HepG2 (cell line): ENCODE results near the gene SP5. TPM values are rescaled to one million over a fixed set of nuclear protein-coding genes. Genes with fewer than 3 reads are reported as not detected.

Experiments used
- ATAC-seq: fragments of 200-7000 bp; cut with Tn5 transposase; 3 replicates; pipeline ENCODE4 v1.9.1; 2020; ENCODE audit warnings: mild to moderate bottlenecking, moderate library complexity
- BruUV-seq: library from RNA; stranded (reverse); fragments of 400-500 nt; replicated peaks from 2 replicates; lab custom pipeline; 2021; lab: Mats Ljungman, UMichigan
- CTCF ChIA-PET: fragments of 300-600 bp; formaldehyde crosslinking; extraction: SDS; loops from one replicate; lab custom pipeline; 2021; ENCODE audit warnings: low total read pairs, inconsistent platforms, low intra/inter-chr PET ratio; lab: Yijun Ruan, JAX
- POLR2A ChIA-PET: fragments of 350-600 bp; sonication (Branson Sonifier 250); formaldehyde crosslinking; loops from one replicate; lab custom pipeline; 2020; ENCODE audit warnings: antibody characterized with exemption, inconsistent platforms; lab: Yijun Ruan, JAX
- DNase-seq: peaks from one replicate; pipeline ENCODE4 v3.0.0-alpha.2; 2015; ENCODE audit warnings: low spot score
- FAIRE-seq: peaks from 3 replicates; lab custom pipeline; 2011; peaks lifted over from hg19 to GRCh38; lab: Jason Lieb, UNC
- H2AFZ ChIP-seq: one replicate; pipeline ENCODE4 v1.6.1; 2011; ENCODE audit warnings: low read length, inconsistent platforms
- H3K27ac ChIP-seq: fragments of 300-600 bp; 3 replicates; pipeline ENCODE4 v1.8.0; 2011; ENCODE audit warnings: mixed run types, mild to moderate bottlenecking, mixed read lengths, low read length, inconsistent platforms; ENCODE audit not compliant: insufficient read depth; ENCODE audit errors: extremely low read length
- H3K27me3 ChIP-seq, 2 experiments: fragments of 200-600 bp in 1 of 2; 2 replicates in 1 of 2; 3 replicates in 1 of 2; pipeline versions ENCODE4 v1.6.0 to v1.8.0; 2011; ENCODE audit warnings: low read length in 2 of 2, mild to moderate bottlenecking in 2 of 2, moderate library complexity in 2 of 2, inconsistent platforms in 1 of 2; ENCODE audit not compliant: insufficient read depth in 2 of 2, control insufficient read depth in 1 of 2
- H3K36me3 ChIP-seq, 2 experiments: fragments of 200-600 bp in 1 of 2; replicated peaks in 1 of 2; 2 replicates in 1 of 2; 3 replicates in 1 of 2; pipeline versions ENCODE4 v1.5.1 to v1.8.0; 2011; ENCODE audit warnings: low read length in 2 of 2, inconsistent platforms in 1 of 2; ENCODE audit not compliant: insufficient read depth in 2 of 2, control insufficient read depth in 1 of 2
- H3K4me1 ChIP-seq: 2 replicates; pipeline ENCODE4 v1.5.1; 2012; ENCODE audit warnings: low read length, inconsistent platforms; ENCODE audit not compliant: insufficient read depth
- H3K4me2 ChIP-seq: 2 replicates; pipeline ENCODE4 v1.6.0; 2011; ENCODE audit warnings: low read depth, low read length, inconsistent platforms
- H3K4me3 ChIP-seq, 3 experiments: fragments of 200-600 bp in 1 of 3; sonication (generic), shearing (Covaris generic) in 1 of 3; replicated peaks in 1 of 3; 2 replicates each; pipeline ENCODE4 v1.5.1; 2011 to 2016; ENCODE audit warnings: low read length in 3 of 3, inconsistent platforms in 2 of 3, low read depth in 2 of 3, mild to moderate bottlenecking in 2 of 3, control low read depth in 1 of 3, mixed read lengths in 1 of 3; ENCODE audit not compliant: insufficient read depth in 1 of 3
- H3K79me2 ChIP-seq: one replicate; pipeline ENCODE4 v1.6.1; 2011; ENCODE audit warnings: low read length, inconsistent platforms; ENCODE audit not compliant: insufficient read depth
- H3K9ac ChIP-seq: 2 replicates; pipeline ENCODE4 v1.6.0; 2011; ENCODE audit warnings: mild to moderate bottlenecking, low read depth, low read length, inconsistent platforms; ENCODE audit not compliant: insufficient read depth
- H3K9me3 ChIP-seq: 2 replicates; pipeline ENCODE4 v1.5.1; 2012; ENCODE audit warnings: mild to moderate bottlenecking, low read length
- H4K20me1 ChIP-seq: 2 replicates; pipeline ENCODE4 v1.6.0; 2011; ENCODE audit warnings: inconsistent platforms, mild to moderate bottlenecking, low read length, moderate library complexity; ENCODE audit not compliant: insufficient read depth
- GATA4 ChIP-seq: sonication (generic); IDR thresholded peaks from 2 replicates; pipeline ENCODE4 v1.6.1; 2016; ENCODE audit warnings: antibody characterized with exemption, low read depth, borderline replicate concordance
- HDAC6 ChIP-seq: fragments of 200-600 bp; sonication (generic); IDR thresholded peaks from 2 replicates; pipeline ENCODE4 v1.7.0; 2017; ENCODE audit warnings: mild to moderate bottlenecking, antibody characterized with exemption, low read length, low read depth
- HIVEP1 ChIP-seq: sonication (generic); formaldehyde crosslinking; IDR thresholded peaks from 2 replicates; pipeline ENCODE4 v1.4.0; 2020; ENCODE audit warnings: mild to moderate bottlenecking, missing genetic modification reagents
- HMGXB4 ChIP-seq, 2 experiments: sonication (generic) in 1 of 2; formaldehyde crosslinking in 1 of 2; IDR thresholded peaks; 2 replicates each; pipeline versions ENCODE4 v1.4.0 to v1.6.1; 2018 to 2020; ENCODE audit warnings: missing genetic modification reagents in 2 of 2, borderline replicate concordance in 1 of 2, low read depth in 1 of 2, mild to moderate bottlenecking in 1 of 2, missing biosample characterization in 1 of 2
- ONECUT2 ChIP-seq: sonication (generic); formaldehyde crosslinking; IDR thresholded peaks from 2 replicates; pipeline ENCODE4 v1.4.0; 2020; ENCODE audit warnings: missing genetic modification reagents
- RELA ChIP-seq: sonication (generic); formaldehyde crosslinking; IDR thresholded peaks from 2 replicates; pipeline ENCODE4 v1.4.0; 2020; ENCODE audit warnings: missing genetic modification reagents
- SMARCE1 ChIP-seq: fragments of 450-650 bp; IDR thresholded peaks from 2 replicates; pipeline ENCODE4 v1.6.1; 2017; ENCODE audit warnings: borderline replicate concordance
- ZNF253 ChIP-seq: sonication (generic); formaldehyde crosslinking; IDR thresholded peaks from 2 replicates; pipeline ENCODE4 v1.8.0; 2022; ENCODE audit warnings: mild to moderate bottlenecking, missing genetic modification reagents, borderline replicate concordance
- ZNF543 ChIP-seq: sonication (generic); formaldehyde crosslinking; IDR thresholded peaks from 2 replicates; pipeline ENCODE4 v1.4.0; 2020; ENCODE audit warnings: mild to moderate bottlenecking, missing genetic modification reagents
- ZNF777 ChIP-seq: sonication (generic); formaldehyde crosslinking; IDR thresholded peaks from 2 replicates; pipeline ENCODE4 v1.4.0; 2020; ENCODE audit warnings: missing genetic modification reagents
- WGBS: methylation state at CpG from one replicate; pipeline ENCODE4 v1.1.6; 2017; ENCODE audit warnings: low lambda C conversion rate; 5-methylcytosine and 5-hydroxymethylcytosine counted together
- in situ Hi-C: cut with HindIII; loops from 2 replicates; pipeline ENCODE4 v1.10.0; 2017; ENCODE audit warnings: low pct_unique_long_range_greater_than_20kb; ENCODE audit not compliant: extremely low pct_ligation_motif_present
- intact Hi-C: fragments of 100-400 bp; cut with micrococcal nuclease; formaldehyde crosslinking; loops from one replicate; pipeline ENCODE4 v1.10.0; 2022; ENCODE audit not compliant: unreplicated experiment
- polyA plus RNA-seq, 8 experiments: library from polyadenylated mRNA; depleted of rRNA in 3 of 8; stranded (reverse) in 7 of 8; unstranded in 1 of 8; fragments of >200 nt; fragmentation: Illumina TruSeq in 4 of 8; extraction: Trizol in 4 of 8; gene quantifications; 2 replicates each; pipeline versions ENCODE4 v1.2.1 to v1.2.3, GENCODE V29; 2011 to 2016; ENCODE audit warnings: low read depth in 4 of 8, missing spikeins in 1 of 8, mixed read lengths in 1 of 8; ENCODE audit not compliant: insufficient read depth in 1 of 8
- total RNA-seq, 5 experiments: library from RNA; depleted of rRNA; stranded (reverse); fragments of >200 nt; fragmentation: Illumina TruSeq; extraction: Trizol; gene quantifications; 2 replicates each; pipeline ENCODE4 v1.2.3, GENCODE V29; 2016; ENCODE audit warnings: low read depth in 1 of 5
- TF ChIP-seq, protein P1 (sequence below): IDR thresholded peaks from 2 replicates; pipeline ENCODE4 v1.6.1; 2012; ENCODE audit warnings: low read length, improper control_type of control experiment
- TF ChIP-seq, protein P2 (sequence below): sonication (generic); formaldehyde crosslinking; IDR thresholded peaks from 2 replicates; pipeline ENCODE4 v1.8.1; 2023; ENCODE audit warnings: mild to moderate bottlenecking, inconsistent platforms, moderate library complexity, missing genetic modification reagents, borderline replicate concordance
- TF ChIP-seq, protein P3 (sequence below): IDR thresholded peaks from 2 replicates; pipeline ENCODE4 v1.6.1; 2018; ENCODE audit warnings: missing genetic modification reagents, mild to moderate bottlenecking, missing compliant biosample characterization

Gene SP5
- total and polyA plus RNA-seq, 2 of the 13 experiments (the other 11 are each of a cell fraction or from before 2014, with no cell fraction given), result 50.8 to 119 TPM

DNA sequence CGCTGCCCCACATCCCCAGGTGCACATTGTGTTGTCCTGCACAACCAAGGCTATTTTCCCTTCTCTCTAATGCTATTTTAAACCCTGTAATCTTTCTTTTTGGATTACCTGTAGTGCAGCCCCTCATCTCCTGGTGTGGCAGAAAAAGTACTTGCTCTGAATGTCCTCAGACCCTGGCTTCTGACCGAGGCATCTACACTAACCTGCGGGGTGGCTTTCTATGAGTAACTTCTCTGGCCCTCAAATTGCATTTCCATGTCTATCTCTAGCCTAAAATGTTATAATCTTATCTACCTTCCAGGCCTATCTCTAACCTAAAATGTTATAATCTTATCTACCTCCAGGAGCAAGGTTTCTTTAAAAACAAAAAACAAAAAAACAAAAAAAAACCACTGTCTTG is 18.2 kb upstream of the SP5 start:
- Histone ChIP-seq H3K27ac (no peak overlapping the region), H3K9ac (no peak overlapping the region), H3K4me2 (no peak overlapping the region), H3K9me3 (no peaks in the 10 kb centered on the region), H3K79me2 (no peaks in the 10 kb centered on the region), H3K4me1 (peaks cover 28% of the 10 kb centered on the region), H3K36me3 (no peaks in the 10 kb centered on the region), H2AFZ (no peak overlapping the region), H3K4me3 (no peak overlapping the region), H3K27me3 (no peaks in the 10 kb centered on the region), H4K20me1 (no peaks in the 10 kb centered on the region)
- intact Hi-C loops (no loop called here), in situ Hi-C loops (no loop called here)
- BruUV-seq, result no TSS peak
- CTCF ChIA-PET, result no interaction called here
- FAIRE-seq (no peak), DNase-seq (no peak), ATAC-seq (no peak)
- WGBS, result over 99% methylated on average over 3 of the region's 3 CpGs
- POLR2A ChIA-PET, result interaction anchor here (1.5 kb wide), 1 partner anchor 15 kb away, joined by 3 read pairs; no protein-coding TSS in a partner anchor
- TF ChIP-seq SMARCE1 (no peak), ZNF777 (CRISPR knock-in tag) (no peak), HMGXB4 (CRISPR knock-in tag; IDR thresholded peaks at IDR 0.05; ENCODE audit: borderline replicate concordance in 1 of 2, low read depth in 1 of 2) (no peak), ONECUT2 (CRISPR knock-in tag) (no peak), ZNF253 (CRISPR knock-in tag) (no peak), RELA (CRISPR knock-in tag) (no peak), ZNF543 (CRISPR knock-in tag) (no peak), HDAC6 (no peak), GATA4 (no peak), HIVEP1 (CRISPR knock-in tag) (no peak)
- TF ChIP-seq, protein P1, sequence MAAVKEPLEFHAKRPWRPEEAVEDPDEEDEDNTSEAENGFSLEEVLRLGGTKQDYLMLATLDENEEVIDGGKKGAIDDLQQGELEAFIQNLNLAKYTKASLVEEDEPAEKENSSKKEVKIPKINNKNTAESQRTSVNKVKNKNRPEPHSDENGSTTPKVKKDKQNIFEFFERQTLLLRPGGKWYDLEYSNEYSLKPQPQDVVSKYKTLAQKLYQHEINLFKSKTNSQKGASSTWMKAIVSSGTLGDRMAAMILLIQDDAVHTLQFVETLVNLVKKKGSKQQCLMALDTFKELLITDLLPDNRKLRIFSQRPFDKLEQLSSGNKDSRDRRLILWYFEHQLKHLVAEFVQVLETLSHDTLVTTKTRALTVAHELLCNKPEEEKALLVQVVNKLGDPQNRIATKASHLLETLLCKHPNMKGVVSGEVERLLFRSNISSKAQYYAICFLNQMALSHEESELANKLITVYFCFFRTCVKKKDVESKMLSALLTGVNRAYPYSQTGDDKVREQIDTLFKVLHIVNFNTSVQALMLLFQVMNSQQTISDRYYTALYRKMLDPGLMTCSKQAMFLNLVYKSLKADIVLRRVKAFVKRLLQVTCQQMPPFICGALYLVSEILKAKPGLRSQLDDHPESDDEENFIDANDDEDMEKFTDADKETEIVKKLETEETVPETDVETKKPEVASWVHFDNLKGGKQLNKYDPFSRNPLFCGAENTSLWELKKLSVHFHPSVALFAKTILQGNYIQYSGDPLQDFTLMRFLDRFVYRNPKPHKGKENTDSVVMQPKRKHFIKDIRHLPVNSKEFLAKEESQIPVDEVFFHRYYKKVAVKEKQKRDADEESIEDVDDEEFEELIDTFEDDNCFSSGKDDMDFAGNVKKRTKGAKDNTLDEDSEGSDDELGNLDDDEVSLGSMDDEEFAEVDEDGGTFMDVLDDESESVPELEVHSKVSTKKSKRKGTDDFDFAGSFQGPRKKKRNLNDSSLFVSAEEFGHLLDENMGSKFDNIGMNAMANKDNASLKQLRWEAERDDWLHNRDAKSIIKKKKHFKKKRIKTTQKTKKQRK, result no peak
- TF ChIP-seq, protein P2, sequence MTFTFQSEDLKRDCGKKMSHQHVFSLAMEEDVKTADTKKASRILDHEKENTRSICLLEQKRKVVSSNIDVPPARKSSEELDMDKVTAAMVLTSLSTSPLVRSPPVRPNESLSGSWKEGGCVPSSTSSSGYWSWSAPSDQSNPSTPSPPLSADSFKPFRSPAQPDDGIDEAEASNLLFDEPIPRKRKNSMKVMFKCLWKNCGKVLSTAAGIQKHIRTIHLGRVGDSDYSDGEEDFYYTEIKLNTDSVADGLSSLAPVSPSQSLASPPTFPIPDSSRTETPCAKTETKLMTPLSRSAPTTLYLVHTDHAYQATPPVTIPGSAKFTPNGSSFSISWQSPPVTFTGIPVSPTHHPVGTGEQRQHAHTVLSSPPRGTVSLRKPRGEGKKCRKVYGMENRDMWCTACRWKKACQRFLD, result no peak
- TF ChIP-seq, protein P3, sequence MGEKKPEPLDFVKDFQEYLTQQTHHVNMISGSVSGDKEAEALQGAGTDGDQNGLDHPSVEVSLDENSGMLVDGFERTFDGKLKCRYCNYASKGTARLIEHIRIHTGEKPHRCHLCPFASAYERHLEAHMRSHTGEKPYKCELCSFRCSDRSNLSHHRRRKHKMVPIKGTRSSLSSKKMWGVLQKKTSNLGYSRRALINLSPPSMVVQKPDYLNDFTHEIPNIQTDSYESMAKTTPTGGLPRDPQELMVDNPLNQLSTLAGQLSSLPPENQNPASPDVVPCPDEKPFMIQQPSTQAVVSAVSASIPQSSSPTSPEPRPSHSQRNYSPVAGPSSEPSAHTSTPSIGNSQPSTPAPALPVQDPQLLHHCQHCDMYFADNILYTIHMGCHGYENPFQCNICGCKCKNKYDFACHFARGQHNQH (CRISPR knock-in tag), result no peak
